ENCODE results near the gene ARHGEF38. TPM values are rescaled to one million over a fixed set of nuclear protein-coding genes. Genes with fewer than 3 reads are reported as not detected.

Gene ARHGEF38
- total RNA-seq, 3 donors from 2014 or later, result 56.9 to 62.9 TPM; not detected in 1

DNA sequence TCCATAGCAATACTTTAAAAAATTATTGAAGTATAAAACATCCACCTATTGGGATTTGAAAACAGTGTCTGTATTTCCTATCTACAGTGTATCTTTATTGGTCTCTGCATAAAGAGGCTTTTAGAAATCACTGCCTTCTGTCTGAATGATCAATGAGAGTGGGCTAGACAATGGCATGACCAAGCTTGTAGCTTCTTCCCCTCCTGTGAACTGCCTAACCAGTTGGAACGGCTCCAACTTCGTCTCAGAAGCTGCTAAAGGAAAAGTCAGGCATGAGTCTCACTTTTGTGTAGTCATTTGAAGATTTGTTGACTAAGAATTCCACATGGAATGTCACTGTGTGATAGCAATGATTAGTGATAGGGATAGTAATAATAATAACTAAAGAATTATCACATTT is 91.8 kb downstream of the ARHGEF38 start:
- intact Hi-C loops (cut with DNase I; ENCODE audit: low total_unique reads), result no loop called here
- TF ChIP-seq, protein P1, sequence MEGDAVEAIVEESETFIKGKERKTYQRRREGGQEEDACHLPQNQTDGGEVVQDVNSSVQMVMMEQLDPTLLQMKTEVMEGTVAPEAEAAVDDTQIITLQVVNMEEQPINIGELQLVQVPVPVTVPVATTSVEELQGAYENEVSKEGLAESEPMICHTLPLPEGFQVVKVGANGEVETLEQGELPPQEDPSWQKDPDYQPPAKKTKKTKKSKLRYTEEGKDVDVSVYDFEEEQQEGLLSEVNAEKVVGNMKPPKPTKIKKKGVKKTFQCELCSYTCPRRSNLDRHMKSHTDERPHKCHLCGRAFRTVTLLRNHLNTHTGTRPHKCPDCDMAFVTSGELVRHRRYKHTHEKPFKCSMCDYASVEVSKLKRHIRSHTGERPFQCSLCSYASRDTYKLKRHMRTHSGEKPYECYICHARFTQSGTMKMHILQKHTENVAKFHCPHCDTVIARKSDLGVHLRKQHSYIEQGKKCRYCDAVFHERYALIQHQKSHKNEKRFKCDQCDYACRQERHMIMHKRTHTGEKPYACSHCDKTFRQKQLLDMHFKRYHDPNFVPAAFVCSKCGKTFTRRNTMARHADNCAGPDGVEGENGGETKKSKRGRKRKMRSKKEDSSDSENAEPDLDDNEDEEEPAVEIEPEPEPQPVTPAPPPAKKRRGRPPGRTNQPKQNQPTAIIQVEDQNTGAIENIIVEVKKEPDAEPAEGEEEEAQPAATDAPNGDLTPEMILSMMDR (IDR thresholded peaks at IDR 0.05), result no peak
- TF ChIP-seq POLR2AphosphoS5 (IDR thresholded peaks at IDR 0.05), result no peak

DNA sequence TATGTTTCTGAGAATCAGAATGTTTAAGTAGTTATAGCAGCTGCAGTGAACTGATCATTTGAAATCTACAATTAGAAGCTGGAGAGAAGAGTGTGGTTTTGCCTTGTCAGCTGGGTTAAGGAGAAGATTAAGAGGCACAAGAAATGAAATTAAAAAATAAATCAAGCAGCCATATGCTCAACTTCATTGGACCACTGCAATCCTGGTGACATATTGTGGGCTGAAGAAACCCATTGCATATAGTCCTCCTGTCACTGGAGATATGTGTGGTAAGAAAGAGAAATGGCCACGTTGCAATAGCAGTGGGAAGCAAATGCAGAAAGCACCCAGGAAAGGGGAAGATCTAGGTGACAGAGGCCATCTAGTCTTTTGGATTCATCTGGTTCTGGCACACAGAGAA is 93.0 kb downstream of the ARHGEF38 start:
- H3K9me3 ChIP-seq, result no peaks in the 10 kb centered on the region
- no peak overlapping the region for H3K4me3 ChIP-seq

More for the DNA sequence above, 91.8 kb downstream of the ARHGEF38 start:
- Histone ChIP-seq H3K36me3 (no peaks in the 10 kb centered on the region), H3K4me1 (no peaks in the 10 kb centered on the region), H3K9me3 (no peaks in the 10 kb centered on the region), H3K27ac (no peak overlapping the region), H3K4me3 (no peak overlapping the region), H3K27me3 (no peaks in the 10 kb centered on the region)
- no peak for DNase-seq (ENCODE audit: low spot score in 2 of 2)

DNA sequence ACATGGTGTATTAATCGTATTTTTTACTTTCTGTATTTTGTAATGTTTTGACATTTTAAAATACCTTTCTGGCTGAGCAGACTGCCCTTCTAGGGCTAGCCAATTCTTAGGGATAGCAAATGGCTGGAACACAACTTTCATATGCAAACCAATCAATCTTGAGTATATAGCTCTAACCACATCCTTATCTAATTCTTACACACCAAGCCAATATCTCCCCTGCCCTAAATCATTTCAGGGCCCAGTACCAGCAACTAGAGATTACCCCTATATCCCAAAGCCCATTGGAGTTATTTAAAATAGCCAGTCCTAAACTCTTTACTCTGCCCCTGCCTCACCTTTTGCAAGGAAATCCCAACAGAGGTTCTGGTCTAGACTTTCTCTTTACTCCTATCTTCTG is 97.8 kb downstream of the ARHGEF38 start:
- Histone ChIP-seq H3K4me3 (no peak overlapping the region), H3K27ac (no peak overlapping the region), H3K36me3 (no peaks in the 10 kb centered on the region), H3K4me1 (no peaks in the 10 kb centered on the region), H3K27me3 (no peaks in the 10 kb centered on the region), H3K9me3 (no peaks in the 10 kb centered on the region)
- intact Hi-C loops (cut with DNase I; ENCODE audit: low total_unique reads), result no loop called here
- no peak for DNase-seq (ENCODE audit: low spot score in 2 of 2)
- TF ChIP-seq, protein P1 (IDR thresholded peaks at IDR 0.05), result no peak
- TF ChIP-seq POLR2AphosphoS5 (IDR thresholded peaks at IDR 0.05), result no peak

More for the DNA sequence above, 93.0 kb downstream of the ARHGEF38 start:
- intact Hi-C loops (cut with DNase I; ENCODE audit: low total_unique reads), result no loop called here
- Histone ChIP-seq H3K27ac (no peak overlapping the region), H3K4me1 (no peaks in the 10 kb centered on the region), H3K36me3 (no peaks in the 10 kb centered on the region), H3K27me3 (no peaks in the 10 kb centered on the region)
- no peak for DNase-seq (ENCODE audit: low spot score in 2 of 2)
- TF ChIP-seq, protein P1 (IDR thresholded peaks at IDR 0.05), result no peak
- TF ChIP-seq POLR2AphosphoS5 (IDR thresholded peaks at IDR 0.05) (no peak), POLR2A (IDR thresholded peaks at IDR 0.05) (no peak)

DNA sequence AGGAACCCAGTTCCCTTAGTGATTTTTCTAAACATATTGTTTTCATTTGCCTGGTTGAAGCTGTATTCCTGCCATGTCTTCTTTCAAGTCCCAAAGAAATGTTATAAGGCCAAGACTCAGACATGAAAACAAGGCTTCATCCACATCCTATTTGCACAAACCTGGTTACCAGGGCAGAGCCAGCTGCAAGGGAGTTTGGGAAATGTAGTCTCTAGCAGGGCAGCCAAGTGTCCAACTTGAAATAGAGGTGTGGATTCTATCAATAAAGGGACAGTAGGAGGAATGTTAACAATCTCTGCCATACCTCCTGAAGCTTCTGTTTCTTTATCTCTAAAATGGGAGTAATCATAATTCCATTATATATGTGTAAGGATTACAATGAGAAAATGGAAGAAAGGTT is 99.5 kb downstream of the ARHGEF38 start:
- no peak for DNase-seq (ENCODE audit: low spot score in 2 of 2)
- TF ChIP-seq POLR2A (IDR thresholded peaks at IDR 0.05) (no peak), POLR2AphosphoS5 (IDR thresholded peaks at IDR 0.05) (no peak)
- TF ChIP-seq, protein P1 (IDR thresholded peaks at IDR 0.05), result no peak
- no peaks in the 10 kb centered on the region for H3K9me3 ChIP-seq
- H3K36me3 ChIP-seq, result no peaks in the 10 kb centered on the region
- no peak overlapping the region for H3K4me3 ChIP-seq
- intact Hi-C loops (cut with DNase I; ENCODE audit: low total_unique reads), result no loop called here
- H3K4me1 ChIP-seq, result no peaks in the 10 kb centered on the region
- H3K27ac ChIP-seq, result no peak overlapping the region
- no peaks in the 10 kb centered on the region for H3K27me3 ChIP-seq

DNA sequence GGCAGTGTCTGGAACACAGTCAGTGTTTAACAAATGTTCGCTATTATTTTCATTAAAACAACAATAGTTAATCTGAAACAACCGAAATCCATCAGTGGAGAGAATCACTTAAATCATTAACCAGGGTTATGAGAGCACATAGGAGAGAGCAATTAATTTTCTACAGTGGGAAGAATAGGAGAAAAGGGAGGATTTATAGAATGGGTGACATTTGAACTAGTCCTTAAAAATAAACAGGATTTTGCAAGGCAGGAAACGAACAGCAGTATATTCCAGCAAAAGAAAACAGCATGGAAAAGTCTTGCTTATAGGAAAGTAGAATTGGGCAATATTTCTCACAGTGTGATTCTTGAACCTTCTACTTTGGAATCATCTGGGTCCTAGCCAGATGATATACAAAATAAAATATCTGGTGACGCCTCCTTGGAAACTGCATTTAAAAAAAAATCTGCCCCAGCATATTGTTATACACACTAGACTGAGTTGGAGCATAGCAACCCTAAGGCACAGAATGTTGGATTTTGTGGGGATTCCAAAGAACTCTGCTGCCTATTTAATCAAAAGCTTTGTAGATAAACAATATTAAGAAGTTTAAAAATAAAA is 100.0 kb downstream of the ARHGEF38 start:
- H3K9me3 ChIP-seq, result no peaks in the 10 kb centered on the region
- intact Hi-C loops (cut with DNase I; ENCODE audit: low total_unique reads), result no loop called here
- H3K27me3 ChIP-seq, result no peaks in the 10 kb centered on the region
- H3K36me3 ChIP-seq, result no peaks in the 10 kb centered on the region
- DNase-seq (ENCODE audit: low spot score in 2 of 2), result no peak
- no peak overlapping the region for H3K4me3 ChIP-seq
- TF ChIP-seq POLR2A (IDR thresholded peaks at IDR 0.05) (no peak), POLR2AphosphoS5 (IDR thresholded peaks at IDR 0.05) (no peak)
- TF ChIP-seq, protein P1 (IDR thresholded peaks at IDR 0.05), result no peak
- no peak overlapping the region for H3K27ac ChIP-seq
- no peaks in the 10 kb centered on the region for H3K4me1 ChIP-seq
